ENCODE data around the gene CTAGE1.

Gene CTAGE1

GRCh38 chr18:22436136-22436535, 18.4 kb upstream of the CTAGE1 start:
- H3K79me2 ChIP-seq (ENCODE audit: control insufficient read depth, insufficient read depth, low read length, unreplicated experiment) = no peaks in the 10 kb centered on the region
- no peaks in the 10 kb centered on the region for H3K27me3 ChIP-seq (ENCODE audit: insufficient read depth, low read length)
- no peaks in the 10 kb centered on the region for H3K36me3 ChIP-seq (ENCODE audit: insufficient read depth, low read length)
- no peak overlapping the region for H3K4me3 ChIP-seq (ENCODE audit: low read depth, low read length)
- no peak overlapping the region for H2AFZ ChIP-seq (ENCODE audit: low read length, unreplicated experiment)
- H3K27ac ChIP-seq (ENCODE audit: low read depth, low read length) = no peak overlapping the region
- H3K4me1 ChIP-seq (ENCODE audit: control insufficient read depth, insufficient read depth, low read length, unreplicated experiment) = peaks cover 38% of the 10 kb centered on the region

GRCh38 chr18:22434973-22435608, 17.4 kb upstream of the CTAGE1 start:
- Histone ChIP-seq H3K27me3 (ENCODE audit: insufficient read depth, low read length) (no peaks in the 10 kb centered on the region), H2AFZ (ENCODE audit: low read length, unreplicated experiment) (no peak overlapping the region), H3K27ac (ENCODE audit: low read depth, low read length) (peak overlapping the region; percentile 56), H3K4me3 (ENCODE audit: low read depth, low read length) (no peak overlapping the region), H3K36me3 (ENCODE audit: insufficient read depth, low read length) (no peaks in the 10 kb centered on the region), H3K4me1 (ENCODE audit: control insufficient read depth, insufficient read depth, low read length, unreplicated experiment) (peaks cover 38% of the 10 kb centered on the region), H3K79me2 (ENCODE audit: control insufficient read depth, insufficient read depth, low read length, unreplicated experiment) (no peaks in the 10 kb centered on the region)

- peaks cover 30% of the 10 kb centered on the region for H3K4me1 ChIP-seq (ENCODE audit: control insufficient read depth, insufficient read depth, low read length, unreplicated experiment)
- no peak overlapping the region for H2AFZ ChIP-seq (ENCODE audit: low read length, unreplicated experiment)
- no peak overlapping the region for H3K4me3 ChIP-seq (ENCODE audit: low read depth, low read length)
- no peaks in the 10 kb centered on the region for H3K36me3 ChIP-seq (ENCODE audit: insufficient read depth, low read length)
- H3K79me2 ChIP-seq (ENCODE audit: control insufficient read depth, insufficient read depth, low read length, unreplicated experiment) = no peaks in the 10 kb centered on the region
- no peaks in the 10 kb centered on the region for H3K27me3 ChIP-seq (ENCODE audit: insufficient read depth, low read length)
- H3K27ac ChIP-seq (ENCODE audit: low read depth, low read length) = peak overlapping the region; percentile 16; the same call in 1 of the 2 replicates
These were observed 16.2 kb upstream of the CTAGE1 start for GRCh38 chr18:22433956-22434355.

GRCh38 chr18:22432657-22433137, 15.0 kb upstream of the CTAGE1 start:
- Histone ChIP-seq H3K27ac (ENCODE audit: low read depth, low read length) (peak overlapping the region; percentile 70), H3K4me3 (ENCODE audit: low read depth, low read length) (peak overlapping the region; percentile 45), H3K36me3 (ENCODE audit: insufficient read depth, low read length) (no peaks in the 10 kb centered on the region), H2AFZ (ENCODE audit: low read length, unreplicated experiment) (peak overlapping the region; percentile 25), H3K27me3 (ENCODE audit: insufficient read depth, low read length) (no peaks in the 10 kb centered on the region), H3K4me1 (ENCODE audit: control insufficient read depth, insufficient read depth, low read length, unreplicated experiment) (peaks cover 37% of the 10 kb centered on the region), H3K79me2 (ENCODE audit: control insufficient read depth, insufficient read depth, low read length, unreplicated experiment) (no peaks in the 10 kb centered on the region)

GRCh38 chr18:22429564-22429963, 11.8 kb upstream of the CTAGE1 start:
- Histone ChIP-seq H3K27me3 (ENCODE audit: insufficient read depth, low read length) (no peaks in the 10 kb centered on the region), H3K36me3 (ENCODE audit: insufficient read depth, low read length) (no peaks in the 10 kb centered on the region), H3K27ac (ENCODE audit: low read depth, low read length) (no peak overlapping the region), H3K79me2 (ENCODE audit: control insufficient read depth, insufficient read depth, low read length, unreplicated experiment) (no peaks in the 10 kb centered on the region), H2AFZ (ENCODE audit: low read length, unreplicated experiment) (no peak overlapping the region), H3K4me3 (ENCODE audit: low read depth, low read length) (no peak overlapping the region), H3K4me1 (ENCODE audit: control insufficient read depth, insufficient read depth, low read length, unreplicated experiment) (peaks cover 26% of the 10 kb centered on the region)

- H2AFZ ChIP-seq (ENCODE audit: low read length, unreplicated experiment) = no peak overlapping the region
- no peaks in the 10 kb centered on the region for H3K27me3 ChIP-seq (ENCODE audit: insufficient read depth, low read length)
- H3K4me1 ChIP-seq (ENCODE audit: control insufficient read depth, insufficient read depth, low read length, unreplicated experiment) = peaks cover 26% of the 10 kb centered on the region
- H3K36me3 ChIP-seq (ENCODE audit: insufficient read depth, low read length) = no peaks in the 10 kb centered on the region
- no peak overlapping the region for H3K4me3 ChIP-seq (ENCODE audit: low read depth, low read length)
- no peak overlapping the region for H3K27ac ChIP-seq (ENCODE audit: low read depth, low read length)
- H3K79me2 ChIP-seq (ENCODE audit: control insufficient read depth, insufficient read depth, low read length, unreplicated experiment) = no peaks in the 10 kb centered on the region
These were observed 11.0 kb upstream of the CTAGE1 start for GRCh38 chr18:22428672-22429071.

- no peaks in the 10 kb centered on the region for H3K79me2 ChIP-seq (ENCODE audit: control insufficient read depth, insufficient read depth, low read length, unreplicated experiment)
- H3K27me3 ChIP-seq (ENCODE audit: insufficient read depth, low read length) = no peaks in the 10 kb centered on the region
- H3K4me3 ChIP-seq (ENCODE audit: low read depth, low read length) = no peak overlapping the region
- H3K27ac ChIP-seq (ENCODE audit: low read depth, low read length) = no peak overlapping the region
- no peak overlapping the region for H2AFZ ChIP-seq (ENCODE audit: low read length, unreplicated experiment)
- H3K36me3 ChIP-seq (ENCODE audit: insufficient read depth, low read length) = no peaks in the 10 kb centered on the region
- H3K4me1 ChIP-seq (ENCODE audit: control insufficient read depth, insufficient read depth, low read length, unreplicated experiment) = peaks cover 26% of the 10 kb centered on the region
These were observed 10.3 kb upstream of the CTAGE1 start for GRCh38 chr18:22427822-22428549.

GRCh38 chr18:22424565-22424963, 6.8 kb upstream of the CTAGE1 start:
- Histone ChIP-seq H3K36me3 (ENCODE audit: insufficient read depth, low read length) (no peaks in the 10 kb centered on the region), H3K27ac (ENCODE audit: low read depth, low read length) (no peak overlapping the region), H3K4me3 (ENCODE audit: low read depth, low read length) (no peak overlapping the region), H3K27me3 (ENCODE audit: insufficient read depth, low read length) (no peaks in the 10 kb centered on the region), H3K4me1 (ENCODE audit: control insufficient read depth, insufficient read depth, low read length, unreplicated experiment) (peaks cover 20% of the 10 kb centered on the region), H2AFZ (ENCODE audit: low read length, unreplicated experiment) (no peak overlapping the region), H3K79me2 (ENCODE audit: control insufficient read depth, insufficient read depth, low read length, unreplicated experiment) (no peaks in the 10 kb centered on the region)

- Histone ChIP-seq H3K79me2 (ENCODE audit: control insufficient read depth, insufficient read depth, low read length, unreplicated experiment) (no peaks in the 10 kb centered on the region), H3K27ac (ENCODE audit: low read depth, low read length) (no peak overlapping the region), H2AFZ (ENCODE audit: low read length, unreplicated experiment) (no peak overlapping the region), H3K36me3 (ENCODE audit: insufficient read depth, low read length) (no peaks in the 10 kb centered on the region), H3K27me3 (ENCODE audit: insufficient read depth, low read length) (no peaks in the 10 kb centered on the region), H3K4me3 (ENCODE audit: low read depth, low read length) (no peak overlapping the region), H3K4me1 (ENCODE audit: control insufficient read depth, insufficient read depth, low read length, unreplicated experiment) (peaks cover 17% of the 10 kb centered on the region)
These were observed 6.3 kb upstream of the CTAGE1 start for GRCh38 chr18:22423878-22424564.

- H2AFZ ChIP-seq (ENCODE audit: low read length, unreplicated experiment) = peak overlapping the region; percentile 88
These were observed 5.3 kb upstream of the CTAGE1 start for GRCh38 chr18:22422909-22423548.

More at GRCh38 chr18:22422909-22423548, 5.3 kb upstream of the CTAGE1 start:
- no peaks in the 10 kb centered on the region for H3K79me2 ChIP-seq (ENCODE audit: control insufficient read depth, insufficient read depth, low read length, unreplicated experiment)
- no peak overlapping the region for H3K27ac ChIP-seq (ENCODE audit: low read depth, low read length)
- H3K27me3 ChIP-seq (ENCODE audit: insufficient read depth, low read length) = no peaks in the 10 kb centered on the region
- H3K4me1 ChIP-seq (ENCODE audit: control insufficient read depth, insufficient read depth, low read length, unreplicated experiment) = peaks cover 9% of the 10 kb centered on the region
- no peaks in the 10 kb centered on the region for H3K36me3 ChIP-seq (ENCODE audit: insufficient read depth, low read length)
- H3K4me3 ChIP-seq (ENCODE audit: low read depth, low read length) = no peak overlapping the region
